Right lobe of liver (tissue), 6 donors: ENCODE data around the gene ERI2. TPM values are rescaled to one million over a fixed set of nuclear protein-coding genes. Genes with fewer than 3 reads are reported as not detected.

Experiments
- ATAC-seq, 4 donors: fragments of 200-7000 bp; cut with Tn5 transposase; one replicate each; pipeline ENCODE4 v1.9.1; 2020; ENCODE audit warnings: mild to moderate bottlenecking in 4 of 4, moderate library complexity in 4 of 4
- DNase-seq, 3 donors: peaks; one replicate each; pipeline ENCODE4 v3.0.0-alpha.2; 2020
- H3K27ac ChIP-seq, 3 donors: fragments of 200-600 bp; one replicate each; pipeline ENCODE4 v1.8.0; 2022
- H3K27me3 ChIP-seq, 2 donors: fragments of 200-600 bp; one replicate each; pipeline ENCODE4 v1.8.0; 2022
- H3K36me3 ChIP-seq, 4 donors: fragments of 200-600 bp; sonication (generic) in 1 of 4; one replicate each; pipeline versions ENCODE4 v1.5.1 to v1.8.0; 2017 to 2022; ENCODE audit warnings: control low read depth in 1 of 4
- H3K4me1 ChIP-seq, 4 donors: fragments of 200-600 bp; sonication (generic) in 1 of 4; one replicate each; pipeline versions ENCODE4 v1.5.1 to v1.8.0; 2017 to 2022; ENCODE audit warnings: control low read depth in 1 of 4
- H3K4me3 ChIP-seq, 3 donors: fragments of 200-600 bp; one replicate each; pipeline ENCODE4 v1.8.0; 2022
- H3K9me3 ChIP-seq, 4 donors: fragments of 200-600 bp; sonication (generic) in 1 of 4; one replicate each; pipeline versions ENCODE4 v1.5.1 to v1.8.0; 2017 to 2022; ENCODE audit warnings: control low read depth in 1 of 4
- CTCF ChIP-seq, 4 donors: fragments of 200-600 bp in 3 of 4; fragments of 450-650 bp in 1 of 4; IDR thresholded peaks; one replicate each; pipeline versions ENCODE4 v1.5.1 to v1.8.0; 2016 to 2022; ENCODE audit warnings: antibody characterized with exemption in 4 of 4, mild to moderate bottlenecking in 2 of 4
- POLR2A ChIP-seq: fragments of 450-650 bp; IDR thresholded peaks from one replicate; pipeline ENCODE4 v1.6.1; 2017; ENCODE audit warnings: antibody characterized with exemption, mild to moderate bottlenecking
- WGBS: methylation state at CpG from one replicate; pipeline ENCODE4 v1.1.6; 2018; ENCODE audit warnings: low coverage, low lambda C conversion rate; ENCODE audit not compliant: insufficient coverage; ENCODE audit errors: missing lambda C conversion rate; 5-methylcytosine and 5-hydroxymethylcytosine counted together
- intact Hi-C, 2 donors: fragments of 100-400 bp; cut with DNase I; formaldehyde crosslinking; loops; one replicate each; pipeline versions ENCODE4 v1.11.2 to v1.14.1; 2022
- total RNA-seq, 6 experiments: library from RNA; depleted of rRNA in 2 of 6; stranded (reverse); fragments of >200 nt in 2 of 6; fragmentation: NEBNext Ultra II Directional in 3 of 6; extraction: Animal tissue kit (Norgen Biotek cat#: 25700) in 3 of 6; gene quantifications; one replicate each; pipeline versions ENCODE4 v1.1.0 to v1.2.4, GENCODE V29; 2016 to 2023
- donor health status: DM: no; HTN: yes; CAD: no.
- donor health status: DM: no; HTN: no; CAD: no.
- donor health status: DM: no; HTN: no; CAD: no.
- donor health status: DM: no; HTN: yes; CAD: no.
- donor health status: DM: no; HTN: yes; CAD: no.

ERI2 gene
- total RNA-seq, 6 experiments from 2014 or later: 9.8 to 15.9 (median 14.8) TPM

DNA sequence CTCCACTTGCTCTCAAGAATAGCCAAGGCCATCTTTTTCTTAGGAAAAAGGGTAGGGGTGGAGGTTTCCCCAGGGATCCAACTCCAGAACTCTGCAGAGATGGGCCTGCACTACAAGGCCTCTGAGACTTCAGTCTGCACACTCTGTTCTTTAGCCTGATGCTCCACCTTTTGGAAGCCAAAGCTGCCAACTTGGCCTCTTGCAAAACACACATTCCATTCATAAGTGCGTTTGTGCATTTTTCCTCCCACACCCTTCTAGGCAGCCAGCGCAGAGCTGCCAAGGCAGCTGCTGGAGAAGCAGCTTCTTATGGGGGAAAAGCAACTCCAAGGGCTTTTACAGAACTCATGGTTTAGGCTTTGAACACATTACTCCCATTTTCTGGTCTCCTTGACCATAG, 45.3 kb upstream of the ERI2 start:
- WGBS: 15% methylated on average over 2 of the region's 2 CpGs
- TF ChIP-seq CTCF (IDR thresholded peaks at IDR 0.05) (no peak), POLR2A (no peak)
- Histone ChIP-seq H3K4me1 (peaks cover 0 to 16% (median 7%) of the 10 kb centered on the region in 4 donors), H3K9me3 (no peaks in the 10 kb centered on the region), H3K36me3 (peaks cover 0 to 3% (median 0%) of the 10 kb centered on the region in 4 donors), H3K4me3 (no peak overlapping the region), H3K27ac (peak overlapping the region in 1 of 3 donors; percentile 27), H3K27me3 (no peaks in the 10 kb centered on the region)
- intact Hi-C loops: loop anchor here (10.0 kb wide), 2 partner anchors 53 to 233 kb away; partner anchors contain the start of genes DCUN1D3 (in 1 of the 2) and LYRM1 (in 1 of the 2)
- ATAC-seq (peak; percentile 87 to 93 (median 90)), DNase-seq (peak; percentile 46 to 81 (median 72))

GRCh38 chr16:20850981-20851380, 44.7 kb upstream of the ERI2 start:
- H3K9me3 ChIP-seq: no peaks in the 10 kb centered on the region
- TF ChIP-seq CTCF (IDR thresholded peaks at IDR 0.05) (no peak), POLR2A (no peak)
- no peak for ATAC-seq
- peaks cover 0 to 16% (median 7%) of the 10 kb centered on the region in 4 donors for H3K4me1 ChIP-seq
- intact Hi-C loops: loop anchor here (10.0 kb wide), 2 partner anchors 54 to 234 kb away; partner anchors contain the start of genes DCUN1D3 (in 1 of the 2) and LYRM1 (in 1 of the 2)
- WGBS: 0% methylated on average over 1 of the region's 3 CpGs
- H3K27ac ChIP-seq: no peak overlapping the region
- no peak overlapping the region for H3K4me3 ChIP-seq
- H3K36me3 ChIP-seq: peaks cover 0 to 3% (median 0%) of the 10 kb centered on the region in 4 donors
- no peaks in the 10 kb centered on the region for H3K27me3 ChIP-seq
- DNase-seq: no peak

DNA sequence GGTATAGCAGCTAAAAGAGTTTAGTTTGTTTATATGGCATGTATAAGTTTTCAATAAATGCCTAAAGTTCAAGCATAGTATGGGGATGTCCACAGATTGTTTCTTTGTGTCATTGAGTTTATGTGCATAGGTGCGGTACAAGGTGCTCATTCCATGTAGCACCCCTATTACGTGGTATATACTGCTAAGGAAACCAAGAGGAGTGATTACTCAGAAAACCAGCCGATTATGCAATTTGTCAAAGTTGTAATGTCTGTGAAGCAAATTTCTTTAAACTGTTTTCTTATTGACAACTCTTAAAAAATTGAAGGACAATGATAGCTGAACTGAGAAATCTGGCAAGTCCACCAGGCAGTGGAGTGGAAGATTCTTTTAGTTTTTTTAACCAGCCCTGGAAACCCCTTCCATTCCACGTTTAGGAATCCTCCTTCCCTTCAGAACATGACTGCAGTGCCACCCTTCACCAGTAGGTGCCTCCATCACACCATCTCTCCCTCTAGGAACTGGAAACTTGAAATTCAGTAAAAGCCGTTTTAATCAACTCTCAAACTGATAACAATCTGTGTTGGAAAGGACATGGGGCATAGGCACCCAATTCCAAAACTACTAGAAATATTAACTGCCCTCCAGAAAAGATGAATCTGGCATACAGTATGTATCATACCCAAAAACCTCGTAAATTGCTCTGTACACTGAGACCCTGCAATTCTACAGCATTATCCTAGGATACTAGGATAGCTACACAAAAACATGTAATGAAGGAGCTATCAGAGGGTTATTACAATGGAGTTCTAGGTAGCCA, 43.5 kb upstream of the ERI2 start:
- Histone ChIP-seq H3K4me1 (peaks cover 0 to 16% (median 7%) of the 10 kb centered on the region in 4 donors), H3K36me3 (no peaks in the 10 kb centered on the region), H3K9me3 (no peaks in the 10 kb centered on the region), H3K4me3 (no peak overlapping the region), H3K27me3 (no peaks in the 10 kb centered on the region), H3K27ac (no peak overlapping the region)
- DNase-seq (peak; percentile 60 to 68 (median 64)), ATAC-seq (peak; percentile 76 to 84 (median 82))
- intact Hi-C loops: loop anchor here (10.0 kb wide), 2 partner anchors 55 to 235 kb away; partner anchors contain the start of genes DCUN1D3 (in 1 of the 2) and LYRM1 (in 1 of the 2)
- 43% methylated on average over 6 of the region's 6 CpGs for WGBS
- TF ChIP-seq POLR2A (no peak), CTCF (IDR thresholded peaks at IDR 0.05) (peak; percentile 96 to 98 (median 97))

DNA sequence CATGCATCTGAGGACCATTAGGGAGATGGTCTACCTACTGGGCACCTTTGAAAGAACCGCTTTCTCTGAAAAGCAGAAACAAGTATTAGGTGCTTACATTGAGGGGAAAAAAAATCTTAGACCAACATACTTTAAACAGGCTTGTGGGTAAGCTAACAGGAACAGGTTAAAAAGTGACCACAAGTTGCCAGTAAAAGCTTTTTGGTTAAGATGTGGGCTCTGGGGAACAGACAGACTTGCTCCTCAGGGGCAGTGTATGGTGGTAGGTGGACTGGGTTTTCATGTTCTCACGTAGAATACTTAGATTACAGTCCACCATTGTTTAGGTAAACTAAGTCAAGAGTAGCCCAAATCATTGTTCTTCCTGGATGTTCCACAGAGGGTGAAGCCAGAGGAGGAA, 41.3 kb upstream of the ERI2 start:
- no peak for TF ChIP-seq CTCF (IDR thresholded peaks at IDR 0.05)
- no peak for TF ChIP-seq POLR2A
- ATAC-seq (no peak), DNase-seq (no peak)
- peaks cover 0 to 16% (median 7%) of the 10 kb centered on the region in 4 donors for H3K4me1 ChIP-seq
- H3K36me3 ChIP-seq: no peaks in the 10 kb centered on the region
- no peak overlapping the region for H3K27ac ChIP-seq
- H3K9me3 ChIP-seq: no peaks in the 10 kb centered on the region
- intact Hi-C loops: no loop called here
- 88% methylated on average over 2 of the region's 2 CpGs for WGBS
- no peak overlapping the region for H3K4me3 ChIP-seq
- no peaks in the 10 kb centered on the region for H3K27me3 ChIP-seq
